Putamen (tissue), 1 donor: Measurements from ENCODE around the gene CNOT6.
A peak's percentile ranks its signal among the peaks of the same experiment; 100 is the strongest.

Source experiments
- DNase-seq: peaks from one replicate; pipeline ENCODE4 v3.0.0-alpha.2; 2016; ENCODE audit warnings: low spot score

CNOT6 gene

DNA sequence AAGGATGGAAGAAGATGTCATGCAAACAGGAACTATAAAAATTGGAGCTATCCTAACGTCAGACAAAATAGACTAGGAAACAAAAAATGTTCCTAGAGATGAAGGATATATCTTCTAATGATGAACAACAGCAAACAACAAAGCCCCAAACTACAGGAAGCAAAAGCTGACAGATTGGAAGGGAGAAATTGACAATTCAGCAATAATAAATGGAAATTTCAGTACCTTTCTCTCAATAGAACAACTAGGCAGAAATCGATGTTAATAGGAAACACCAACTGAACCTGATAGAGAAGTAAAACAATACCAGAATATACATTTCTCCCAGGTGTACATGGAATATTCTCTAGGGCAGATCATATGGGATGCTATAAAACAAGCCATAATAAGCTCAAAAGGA is 89.6 kb downstream of the CNOT6 start:
- no peak for DNase-seq

DNA sequence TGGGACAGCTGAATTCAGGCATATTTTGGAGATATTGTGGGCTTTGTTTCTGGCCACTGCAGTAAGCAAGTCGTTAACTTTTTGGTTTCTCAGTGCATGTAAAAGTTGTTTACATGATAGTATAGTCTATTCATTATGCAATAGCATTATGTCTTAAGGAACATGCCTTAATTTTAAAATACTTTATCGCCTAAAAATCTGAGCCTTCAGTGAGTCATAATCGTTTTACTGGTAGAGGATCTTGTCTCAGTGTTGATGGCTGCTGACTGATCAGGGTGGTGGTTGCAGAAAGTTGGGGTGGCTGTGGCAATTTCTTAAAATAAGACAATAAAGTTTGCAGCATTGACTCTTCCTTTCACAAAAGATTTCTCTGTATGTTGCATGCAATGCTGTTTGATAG is 92.0 kb downstream of the CNOT6 start:
- no peak for DNase-seq

DNA sequence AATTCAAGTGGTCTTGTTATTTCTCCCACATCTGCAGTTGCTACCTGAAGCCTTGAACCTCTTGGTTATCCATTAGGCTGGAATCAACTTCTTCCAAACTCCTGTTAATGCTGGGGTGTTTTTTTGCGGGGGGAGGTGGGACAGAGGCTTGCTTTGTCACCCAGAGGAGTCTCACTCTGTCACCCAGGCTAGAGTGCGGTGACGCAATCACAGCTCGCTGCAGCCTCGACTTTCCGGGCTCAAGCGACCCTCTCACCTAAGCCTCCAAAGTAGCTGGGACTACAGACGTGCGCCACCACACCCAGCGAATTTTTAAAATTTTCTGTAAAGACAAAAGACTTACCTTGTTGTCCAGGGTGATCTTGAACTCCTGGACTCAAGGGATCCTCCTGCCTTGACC is 92.7 kb downstream of the CNOT6 start:
- no peak for DNase-seq

DNA sequence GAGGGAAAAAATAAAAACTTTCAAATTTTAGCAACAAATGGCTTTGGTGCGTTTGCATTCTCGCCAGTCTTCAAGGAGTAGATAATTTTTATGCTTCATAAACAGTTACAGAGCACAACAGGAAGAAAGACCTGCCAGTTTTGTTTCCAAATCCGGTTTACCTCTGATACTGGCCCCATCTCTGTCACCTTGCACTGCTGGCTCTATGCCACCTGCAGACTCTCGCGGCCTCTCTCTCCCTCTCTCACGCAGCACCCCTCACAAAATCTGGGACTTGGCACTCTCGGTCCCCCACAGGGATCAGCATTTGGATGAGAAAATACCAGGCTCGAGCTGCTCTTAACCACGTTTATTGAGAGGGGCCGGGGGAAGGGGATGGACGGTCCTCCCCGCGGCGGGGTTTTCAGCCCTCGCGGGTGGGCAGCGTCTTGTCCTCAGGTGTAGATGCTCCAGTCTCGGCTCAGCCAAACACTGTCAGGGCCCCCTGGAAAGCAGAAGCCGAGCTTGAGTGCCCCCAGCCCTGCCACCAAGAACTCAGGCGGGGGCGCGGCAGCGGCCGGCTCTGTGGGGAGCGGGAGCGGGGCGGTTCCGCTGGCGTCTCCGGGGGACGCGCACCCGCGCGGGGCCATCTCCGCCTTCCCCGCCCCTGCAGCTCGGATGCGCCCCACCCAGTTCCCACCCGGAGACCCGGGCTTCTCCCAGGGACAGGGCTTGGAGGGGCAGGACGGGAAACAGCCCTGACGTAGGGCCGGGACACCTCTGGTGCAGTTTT is 95.8 kb downstream of the CNOT6 start:
- DNase-seq, result no peak

DNA sequence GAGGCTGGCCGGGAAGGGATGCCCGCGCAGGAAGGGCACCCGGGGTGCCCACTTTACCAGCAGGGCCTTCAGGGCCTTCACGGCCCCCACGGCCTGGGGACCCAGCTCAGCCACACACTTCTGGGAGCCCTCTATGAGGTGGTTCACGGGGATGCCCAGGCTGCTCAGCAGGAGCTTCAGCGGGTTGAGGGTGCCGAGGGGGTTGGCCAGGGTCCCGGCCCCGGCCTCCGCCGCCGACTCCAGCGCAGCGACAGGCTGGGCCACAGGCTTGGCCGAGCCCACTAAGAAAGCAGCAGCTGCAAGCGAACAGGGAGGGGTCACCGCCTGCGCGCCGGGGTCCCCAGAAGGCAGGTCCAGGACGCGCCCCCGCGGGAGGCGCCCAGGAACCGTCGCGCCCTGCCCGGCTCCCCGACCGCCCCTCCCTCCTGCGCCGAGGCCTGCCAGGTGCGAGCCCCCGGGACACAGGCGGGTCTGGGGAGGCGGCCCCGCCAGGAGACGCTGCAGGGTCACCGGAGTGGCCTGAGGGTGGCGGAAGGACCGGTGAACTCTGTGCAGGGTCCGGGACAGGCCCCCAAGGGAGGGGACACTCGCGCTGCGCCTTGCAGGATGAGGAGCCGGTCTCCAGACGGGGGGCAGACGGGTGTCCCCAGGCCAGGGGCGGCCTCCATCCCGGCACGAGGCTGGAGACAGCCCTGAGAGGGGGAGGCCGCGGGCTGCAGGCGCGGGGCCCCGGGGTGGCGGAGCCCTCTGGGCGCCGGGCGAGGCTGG is 96.5 kb downstream of the CNOT6 start:
- no peak for DNase-seq

DNA sequence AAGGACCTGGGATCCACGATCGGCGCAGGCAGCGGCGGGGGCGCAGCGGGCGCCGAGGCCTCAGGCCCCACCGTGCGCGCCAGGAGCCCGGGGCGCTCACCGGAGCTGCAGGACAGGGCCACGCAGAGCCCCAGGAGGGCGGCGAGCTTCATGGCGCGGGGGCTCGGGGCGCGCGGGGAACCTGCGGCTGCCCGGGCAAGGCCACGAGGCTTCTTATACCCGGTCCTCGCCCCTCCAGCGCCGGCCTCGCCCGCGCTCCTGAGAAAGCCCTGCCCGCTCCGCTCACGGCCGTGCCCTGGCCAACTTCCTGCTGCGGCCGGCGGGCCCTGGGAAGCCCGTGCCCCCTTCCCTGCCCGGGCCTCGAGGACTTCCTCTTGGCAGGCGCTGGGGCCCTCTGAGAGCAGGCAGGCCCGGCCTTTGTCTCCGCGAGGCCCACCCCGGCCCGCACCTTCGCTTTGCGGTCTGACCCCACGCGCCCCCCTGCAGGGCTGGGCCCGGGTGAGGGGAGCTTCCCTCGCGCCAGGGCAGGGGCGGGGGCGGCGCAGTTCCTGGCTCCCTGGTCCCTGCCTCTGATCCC is 97.2 kb downstream of the CNOT6 start, which contains the start of gene SCGB3A1:
SCGB3A1 (minus strand) TSS at position 189 of the 577 bp plus-strand sequence; CDS start at position 152, 37 bp downstream.
- no peak for DNase-seq

DNA sequence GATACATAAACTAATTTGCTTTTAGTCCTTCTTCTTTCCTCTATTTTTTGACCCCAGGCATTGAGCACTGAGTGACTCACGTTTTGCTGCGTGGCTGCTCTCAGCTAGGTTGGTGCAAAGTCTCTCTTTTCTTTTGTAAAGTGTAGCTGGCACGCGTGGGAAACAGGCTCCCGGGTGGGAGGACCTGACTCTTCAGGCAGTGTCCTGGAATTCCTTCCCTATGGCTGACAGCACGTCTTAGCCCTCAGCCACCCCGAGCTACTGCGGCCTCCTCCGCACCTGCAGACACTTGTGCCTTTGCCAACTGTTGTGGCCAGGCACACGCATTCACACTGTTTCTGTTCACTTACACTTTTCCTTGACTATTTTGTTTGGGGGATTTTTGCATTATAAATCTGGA is 98.0 kb downstream of the CNOT6 start:
- DNase-seq, result peak; percentile 17

DNA sequence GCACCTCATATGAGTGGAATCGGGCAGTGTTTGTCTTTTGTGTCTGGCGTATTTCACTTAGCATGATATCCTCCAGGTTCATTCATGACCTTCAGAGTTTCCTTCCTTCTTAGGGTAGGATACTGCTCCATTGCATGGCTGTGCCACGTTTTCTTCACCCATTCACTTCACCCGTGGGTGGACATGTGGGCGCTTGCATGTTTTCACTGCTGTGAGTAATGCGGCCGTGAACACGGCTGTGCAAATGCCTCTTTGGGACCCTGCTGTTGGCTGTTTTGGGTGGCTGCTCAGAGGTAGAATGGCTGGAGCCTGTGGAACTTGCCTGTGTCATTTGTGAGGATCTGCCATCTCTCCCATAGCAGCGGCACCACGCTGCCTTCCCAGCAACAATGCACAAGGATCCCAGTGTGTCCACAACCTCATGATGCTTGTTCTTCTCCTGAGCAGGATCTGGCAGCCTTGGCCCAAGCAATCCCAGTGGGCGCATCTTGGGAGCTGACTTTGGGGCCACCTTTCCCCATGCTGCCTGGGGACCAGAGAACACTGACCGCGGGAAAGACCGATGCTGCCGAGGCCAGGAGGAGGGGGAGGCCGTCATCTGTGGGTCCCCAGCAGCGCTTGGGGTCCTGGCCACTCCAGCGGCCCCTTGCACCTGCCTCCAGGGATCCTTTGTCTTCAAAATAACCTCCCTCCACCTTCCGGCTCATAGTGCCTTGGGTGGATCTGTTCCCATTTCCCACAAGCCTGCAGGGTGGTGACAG is 99.4 kb downstream of the CNOT6 start:
- DNase-seq, result no peak

DNA sequence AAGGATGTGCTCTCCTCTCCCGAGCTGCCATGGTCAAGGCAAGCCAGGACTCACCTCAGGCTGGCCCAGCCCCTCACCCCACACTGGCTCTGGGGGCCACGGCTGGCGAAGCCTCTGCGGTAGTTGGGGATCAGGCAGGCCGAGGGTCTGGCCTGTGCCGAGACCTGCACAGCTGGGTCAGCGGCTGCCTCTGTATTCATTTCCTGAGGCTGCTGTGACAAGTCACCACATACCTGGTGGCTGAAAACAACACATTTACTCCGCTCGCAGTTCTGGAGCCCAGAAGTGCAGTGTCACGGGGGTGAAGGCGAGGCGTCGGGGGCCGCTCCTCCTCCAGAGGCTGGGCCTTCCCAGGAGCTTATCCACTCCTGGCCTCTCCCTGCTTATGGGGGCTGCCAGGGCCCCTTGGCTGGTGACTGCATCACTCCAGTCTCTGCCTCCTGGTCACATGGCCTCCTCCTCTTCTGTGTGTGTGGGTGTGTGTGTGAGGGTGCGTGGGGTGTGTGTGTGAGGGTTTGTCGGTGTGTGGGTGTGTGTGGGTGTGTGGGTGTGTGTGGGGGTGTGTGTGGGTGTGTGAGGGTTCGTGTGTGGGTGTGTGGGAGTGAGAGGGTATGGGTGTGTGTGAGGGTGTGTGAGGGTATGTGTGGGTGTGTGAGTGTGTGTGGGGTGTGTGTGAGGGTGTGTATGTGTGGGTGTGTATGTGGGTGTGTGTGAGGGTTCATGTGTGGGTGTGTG is 100.3 kb downstream of the CNOT6 start:
- DNase-seq, result no peak

DNA sequence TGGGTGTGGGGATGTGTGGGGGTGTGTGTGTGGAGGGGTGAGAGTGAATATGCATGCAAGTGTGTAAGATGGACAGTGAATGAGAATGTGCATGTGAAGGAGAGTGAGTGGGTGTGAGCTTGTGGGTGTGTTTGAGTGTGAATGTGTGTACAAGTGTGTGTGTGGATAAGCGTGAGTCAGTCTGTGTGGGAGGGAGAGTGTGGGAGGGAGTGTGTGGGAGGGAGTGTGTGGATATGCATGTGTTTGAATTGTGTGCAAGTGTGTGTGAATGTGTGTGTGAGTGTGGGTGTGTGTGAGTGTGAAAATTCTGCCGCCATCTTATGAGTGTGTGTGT is 100.8 kb downstream of the CNOT6 start:
- no peak for DNase-seq

DNA sequence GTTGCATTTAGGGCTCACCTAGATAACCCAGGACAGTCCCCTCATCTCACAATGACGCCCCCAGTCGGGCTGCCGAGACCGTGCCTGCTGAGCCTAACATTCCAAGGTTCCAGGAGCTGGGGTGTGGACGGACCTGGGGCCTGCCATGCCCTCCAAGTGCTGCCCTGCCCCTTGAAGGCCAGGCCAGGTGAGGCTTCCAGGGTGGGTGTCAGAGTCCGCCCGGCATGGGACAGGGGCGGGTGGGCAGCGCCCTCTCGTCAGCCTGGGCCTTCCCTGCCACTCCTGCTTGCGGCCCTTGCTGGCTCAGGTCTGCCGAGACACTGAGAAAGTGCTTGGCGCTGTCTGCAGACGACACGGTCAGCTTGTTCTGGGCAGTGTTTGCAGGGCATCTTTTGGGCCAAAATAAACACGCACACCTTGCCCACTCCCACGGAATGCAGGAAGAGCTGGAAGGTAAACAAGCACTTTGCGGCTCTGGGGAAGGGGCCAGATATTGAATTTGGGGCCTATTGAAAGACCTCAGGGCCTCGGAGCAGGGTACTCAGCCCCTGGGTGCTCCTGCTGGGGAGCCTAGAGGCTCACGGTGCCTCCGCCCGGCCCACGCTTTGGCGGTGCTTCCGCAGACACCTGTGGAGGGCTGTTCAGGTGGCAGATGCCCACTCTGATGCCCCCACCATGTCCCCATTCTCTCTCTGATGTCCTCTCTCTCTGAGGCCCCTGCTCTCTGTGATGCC is 101.4 kb downstream of the CNOT6 start:
- no peak for DNase-seq

DNA sequence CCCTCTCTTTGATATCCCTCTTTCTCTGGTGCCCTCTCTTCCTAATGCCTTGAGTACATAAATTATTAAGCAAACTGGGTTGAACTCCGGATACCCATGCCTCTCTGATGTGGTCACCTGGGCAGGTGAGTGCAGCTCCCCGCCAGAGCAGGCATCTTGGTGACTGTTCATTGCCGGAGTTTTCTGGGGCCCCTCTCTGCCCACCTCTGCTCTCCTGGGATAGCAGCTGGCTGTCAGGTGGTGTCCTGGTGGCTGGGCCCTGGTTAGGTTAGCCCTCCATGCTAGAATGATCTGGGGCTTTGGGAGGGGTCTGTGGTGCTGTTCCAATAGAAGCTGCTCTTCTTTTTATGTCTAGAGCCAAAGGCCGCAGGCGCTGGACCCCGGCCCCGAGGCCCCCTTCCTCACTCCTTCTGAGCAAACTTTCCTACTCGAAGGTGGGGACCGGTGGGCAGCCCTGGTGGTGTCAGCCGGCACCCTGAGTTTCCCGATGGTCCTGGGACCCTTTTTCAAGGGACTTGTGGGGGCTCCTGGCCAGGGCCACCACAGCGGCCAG is 102.0 kb downstream of the CNOT6 start:
- no peak for DNase-seq

DNA sequence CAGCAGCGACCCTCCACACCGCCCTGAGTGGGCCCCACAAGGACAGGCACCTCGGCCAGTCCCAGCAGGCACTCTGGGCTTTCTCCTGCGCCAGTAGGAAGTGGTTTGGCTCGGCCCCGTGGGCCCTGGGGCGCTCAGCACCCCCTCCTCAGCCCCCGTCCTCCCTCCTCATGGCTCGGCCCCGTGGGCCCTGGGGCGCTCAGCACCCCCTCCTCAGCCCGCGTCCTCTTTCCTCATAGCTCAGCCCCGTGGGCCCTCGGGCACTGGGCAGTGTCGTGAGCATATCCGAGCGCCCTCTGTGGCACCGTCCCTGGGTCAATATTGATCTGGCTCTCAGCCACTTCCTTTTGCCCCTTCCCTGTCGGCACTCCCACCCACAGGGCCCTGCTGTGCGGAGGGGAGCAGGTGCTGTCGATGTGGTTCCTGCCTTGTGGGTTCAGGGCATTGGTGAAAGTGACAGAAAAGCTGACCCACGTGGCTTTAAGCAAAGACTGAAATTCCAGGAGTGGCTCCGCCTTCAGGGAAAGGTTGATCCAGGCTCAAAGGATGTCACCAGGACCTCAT is 102.6 kb downstream of the CNOT6 start:
- no peak for DNase-seq

DNA sequence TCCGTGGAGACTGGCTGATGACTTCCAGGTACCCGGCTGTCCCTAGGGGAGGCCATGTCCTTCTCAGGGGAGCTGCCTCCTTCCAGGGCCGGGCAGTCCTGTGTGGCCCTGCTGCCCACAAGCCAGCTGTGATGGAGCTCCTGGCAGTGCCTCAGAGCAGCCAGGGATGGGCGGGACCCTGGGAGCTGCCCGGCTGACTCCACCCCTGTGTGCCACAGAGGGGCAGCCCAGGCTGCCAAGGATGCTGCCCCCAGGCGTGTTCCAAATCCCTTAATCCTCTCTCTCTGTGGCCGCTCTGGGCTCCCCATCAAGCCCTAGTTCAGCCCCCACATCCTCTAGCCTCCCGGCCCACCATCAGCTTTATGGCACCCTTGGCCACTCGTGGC is 104.1 kb downstream of the CNOT6 start:
- no peak for DNase-seq

DNA sequence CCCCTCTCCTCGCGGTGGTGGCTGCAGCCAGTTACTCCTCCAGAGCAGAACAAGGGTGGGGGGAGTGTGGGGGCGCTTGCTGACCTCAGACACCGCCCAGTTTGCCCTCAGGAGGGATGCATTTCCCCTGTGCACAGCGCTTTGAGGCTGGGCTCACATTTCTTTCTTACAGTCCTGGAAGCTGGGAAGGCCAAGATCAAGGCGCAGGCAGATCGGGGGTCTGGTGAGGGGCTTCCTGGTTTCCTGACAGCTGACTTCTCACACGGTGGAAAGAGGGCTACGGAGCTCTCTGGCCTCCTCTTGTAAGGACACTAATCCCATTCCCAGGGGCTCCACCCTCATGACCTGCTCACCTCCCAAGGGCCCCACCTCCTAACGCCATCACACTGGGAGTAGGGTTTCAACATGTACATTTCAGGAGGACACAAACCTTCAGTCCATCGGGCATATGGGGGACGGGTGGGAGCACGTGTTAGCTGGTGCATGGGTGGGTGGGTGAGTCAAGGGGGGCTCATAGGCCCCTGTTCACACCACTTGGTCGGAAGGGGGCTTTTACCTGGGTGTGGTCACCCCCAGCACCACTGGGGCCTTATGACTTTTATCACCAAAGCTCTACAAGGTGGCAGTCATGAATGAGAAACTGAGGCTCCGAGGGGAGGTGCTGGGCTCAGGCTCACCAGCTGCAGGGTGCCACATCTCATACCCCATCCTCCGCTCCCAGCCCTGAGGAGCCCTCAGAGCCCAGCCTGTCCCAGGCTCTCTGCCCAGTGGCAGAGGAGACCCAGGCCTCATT is 104.8 kb downstream of the CNOT6 start:
- DNase-seq, result no peak

DNA sequence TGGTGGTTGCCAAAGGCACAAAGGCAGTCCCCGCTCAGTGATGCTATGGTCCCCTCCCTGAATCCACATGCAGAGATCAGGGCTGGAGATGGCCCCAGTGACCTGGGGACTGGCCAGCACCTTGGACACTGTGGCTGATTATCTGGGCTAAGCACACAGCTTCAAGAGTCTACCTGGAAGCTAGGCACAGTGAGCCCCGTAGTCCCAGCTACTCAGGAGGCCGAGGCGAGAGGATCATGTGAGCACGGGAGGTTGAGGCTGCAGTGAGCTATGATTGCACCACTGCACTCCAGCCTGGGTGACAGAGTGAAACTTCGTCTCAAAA is 105.4 kb downstream of the CNOT6 start:
- no peak for DNase-seq

DNA sequence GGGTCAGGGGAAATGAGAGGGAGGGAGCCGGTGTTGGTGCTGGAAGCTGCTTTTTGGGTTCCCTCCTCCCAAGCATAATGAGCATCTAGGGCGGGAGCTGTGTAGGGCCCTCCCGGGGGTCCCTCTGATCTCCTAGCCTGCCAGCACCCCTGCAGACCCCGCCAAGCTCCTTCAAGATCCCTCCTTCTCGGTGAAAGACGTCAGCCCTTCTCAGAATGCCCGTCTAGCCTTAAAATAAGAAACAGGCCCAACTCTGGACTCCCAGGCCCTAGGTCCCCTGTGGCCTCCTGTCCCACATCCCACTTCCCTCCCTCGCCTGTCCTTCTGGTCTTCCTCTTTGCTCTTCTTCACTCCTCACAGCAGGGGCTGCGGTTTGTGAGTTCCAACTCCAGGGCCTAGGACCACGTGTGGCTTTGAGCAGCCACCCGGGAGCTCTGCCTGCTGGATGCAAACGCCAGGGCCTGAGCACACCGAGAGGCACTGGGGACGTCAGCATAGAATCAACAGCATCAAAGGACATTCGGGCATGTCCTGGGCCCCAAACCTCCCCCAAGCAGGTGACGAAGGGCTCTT is 105.9 kb downstream of the CNOT6 start:
- DNase-seq, result no peak

DNA sequence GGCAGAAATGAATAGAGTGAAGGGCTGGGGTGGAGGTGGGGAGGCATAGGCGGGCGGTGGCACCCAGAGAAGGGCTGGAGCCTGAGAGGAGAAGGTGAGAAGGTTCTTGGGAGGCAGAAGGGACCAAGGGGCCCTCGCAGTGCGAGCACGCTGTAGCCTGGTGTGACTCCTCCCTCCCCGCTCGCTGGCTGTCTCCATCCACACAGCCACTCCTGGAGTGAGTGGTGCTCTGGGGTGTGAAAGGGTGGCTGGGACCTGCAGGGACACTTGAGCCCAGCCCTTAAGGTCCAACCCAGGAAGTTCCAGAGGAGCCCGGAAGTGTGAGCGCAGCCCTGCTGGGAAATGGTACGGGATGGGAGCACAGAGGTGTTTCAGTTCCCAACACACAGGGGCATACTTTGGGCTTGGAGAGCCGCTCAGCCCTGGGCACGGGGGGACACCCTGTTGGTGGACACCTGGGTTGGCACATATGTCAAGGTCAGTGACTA is 106.4 kb downstream of the CNOT6 start:
- DNase-seq, result no peak
